Subcutaneous abdominal adipose tissue (tissue), 5 donors: ENCODE measurements around the gene PRSS38.
A peak's percentile ranks its signal among the peaks of the same experiment; 100 is the strongest.

Experiments
- H3K27ac ChIP-seq: one replicate; pipeline ENCODE4 v1.7.0; 2013; ENCODE audit warnings: low read depth, mild to moderate bottlenecking, inconsistent platforms, low read length, moderate library complexity
- H3K27me3 ChIP-seq, 5 donors: one replicate each; pipeline ENCODE4 v1.7.0; 2013; ENCODE audit warnings: low read length in 5 of 5, inconsistent platforms in 1 of 5; ENCODE audit not compliant: control insufficient read depth in 5 of 5, insufficient read depth in 4 of 5
- H3K36me3 ChIP-seq, 5 donors: one replicate each; pipeline ENCODE4 v1.7.0; 2013; ENCODE audit warnings: low read length in 5 of 5; ENCODE audit not compliant: control insufficient read depth in 5 of 5, insufficient read depth in 5 of 5
- H3K4me1 ChIP-seq, 5 donors: one replicate each; pipeline ENCODE4 v1.7.0; 2013; ENCODE audit warnings: low read length in 5 of 5, mild to moderate bottlenecking in 3 of 5, moderate library complexity in 1 of 5; ENCODE audit not compliant: control insufficient read depth in 5 of 5, insufficient read depth in 5 of 5
- H3K4me3 ChIP-seq, 5 donors: one replicate each; pipeline ENCODE4 v1.7.0; 2013; ENCODE audit warnings: low read length in 5 of 5, low read depth in 1 of 5
- H3K9ac ChIP-seq, 5 donors: one replicate each; pipeline ENCODE4 v1.7.0; 2013; ENCODE audit warnings: low read length in 5 of 5, mild to moderate bottlenecking in 4 of 5, moderate library complexity in 3 of 5
- H3K9me3 ChIP-seq, 5 donors: one replicate each; pipeline ENCODE4 v1.7.0; 2013; ENCODE audit warnings: low read length in 5 of 5; ENCODE audit not compliant: control insufficient read depth in 5 of 5
- donor health status: healthy.
- donor health status: healthy.
- donor health status: healthy.
- donor health status: healthy.
- donor health status: healthy.

The PRSS38 gene

DNA sequence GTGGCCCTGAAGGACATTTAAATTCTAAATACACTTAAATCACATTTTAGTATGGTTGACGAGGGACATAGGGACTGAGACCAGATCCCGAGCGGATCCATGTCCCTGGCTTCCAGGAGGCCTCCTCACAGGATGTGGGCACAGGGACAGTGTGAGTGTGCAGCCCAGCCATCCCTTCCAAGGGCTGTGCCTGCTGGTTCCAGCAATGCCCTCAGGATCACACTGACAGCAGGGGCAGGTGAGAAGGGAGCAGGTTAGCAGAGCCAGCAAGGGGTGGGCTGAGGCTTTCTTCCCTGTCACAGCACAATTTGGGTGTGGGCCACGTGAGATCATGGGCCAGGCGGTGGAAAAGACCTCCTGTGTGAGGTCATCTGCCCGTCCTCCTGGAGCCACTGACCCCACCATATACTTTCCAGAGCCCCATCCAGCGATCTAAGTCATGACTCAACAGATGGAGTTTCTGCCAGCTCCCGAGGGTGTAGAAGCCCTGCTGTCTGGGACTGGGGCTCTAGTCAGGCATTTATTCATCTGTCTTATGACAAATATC, 37.0 kb upstream of the PRSS38 start:
- peaks cover 0 to 60% (median 37%) of the 10 kb centered on the region in 5 donors for H3K36me3 ChIP-seq
- H3K27me3 ChIP-seq: no peaks in the 10 kb centered on the region
- no peak overlapping the region for H3K9ac ChIP-seq
- H3K9me3 ChIP-seq: no peaks in the 10 kb centered on the region
- no peak overlapping the region for H3K4me3 ChIP-seq
- H3K27ac ChIP-seq: no peak overlapping the region
- H3K4me1 ChIP-seq: peaks cover 0 to 11% (median 9%) of the 10 kb centered on the region in 5 donors

- Histone ChIP-seq H3K4me1 (peaks cover 0 to 11% (median 9%) of the 10 kb centered on the region in 5 donors), H3K36me3 (peaks cover 0 to 60% (median 33%) of the 10 kb centered on the region in 5 donors), H3K9me3 (no peaks in the 10 kb centered on the region), H3K27ac (no peak overlapping the region), H3K4me3 (no peak overlapping the region), H3K27me3 (no peaks in the 10 kb centered on the region), H3K9ac (no peak overlapping the region)
Observed at GRCh38 chr1:227779021-227779441, 36.4 kb upstream of the PRSS38 start.

DNA sequence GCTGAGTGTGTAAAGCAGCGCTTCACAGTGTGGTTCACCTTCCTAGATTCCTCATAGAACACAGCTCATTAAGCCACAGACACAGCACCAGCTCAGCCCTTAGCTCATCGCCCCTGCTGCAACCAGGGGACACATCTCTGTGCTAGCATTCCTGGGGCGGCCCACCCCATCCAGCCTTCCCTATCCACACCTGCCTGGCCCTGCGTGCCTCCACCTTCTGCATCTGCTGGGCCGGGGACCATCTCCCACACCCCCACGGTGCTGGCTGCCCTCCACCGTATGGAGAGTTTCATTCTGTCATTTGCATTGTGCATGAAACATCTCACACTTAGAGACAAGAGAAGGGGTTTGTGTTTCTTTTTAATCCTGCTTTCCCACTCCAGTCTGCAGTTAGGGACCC, 35.8 kb upstream of the PRSS38 start:
- Histone ChIP-seq H3K36me3 (peaks cover 0 to 57% (median 31%) of the 10 kb centered on the region in 5 donors), H3K27ac (no peak overlapping the region), H3K27me3 (no peaks in the 10 kb centered on the region)

DNA sequence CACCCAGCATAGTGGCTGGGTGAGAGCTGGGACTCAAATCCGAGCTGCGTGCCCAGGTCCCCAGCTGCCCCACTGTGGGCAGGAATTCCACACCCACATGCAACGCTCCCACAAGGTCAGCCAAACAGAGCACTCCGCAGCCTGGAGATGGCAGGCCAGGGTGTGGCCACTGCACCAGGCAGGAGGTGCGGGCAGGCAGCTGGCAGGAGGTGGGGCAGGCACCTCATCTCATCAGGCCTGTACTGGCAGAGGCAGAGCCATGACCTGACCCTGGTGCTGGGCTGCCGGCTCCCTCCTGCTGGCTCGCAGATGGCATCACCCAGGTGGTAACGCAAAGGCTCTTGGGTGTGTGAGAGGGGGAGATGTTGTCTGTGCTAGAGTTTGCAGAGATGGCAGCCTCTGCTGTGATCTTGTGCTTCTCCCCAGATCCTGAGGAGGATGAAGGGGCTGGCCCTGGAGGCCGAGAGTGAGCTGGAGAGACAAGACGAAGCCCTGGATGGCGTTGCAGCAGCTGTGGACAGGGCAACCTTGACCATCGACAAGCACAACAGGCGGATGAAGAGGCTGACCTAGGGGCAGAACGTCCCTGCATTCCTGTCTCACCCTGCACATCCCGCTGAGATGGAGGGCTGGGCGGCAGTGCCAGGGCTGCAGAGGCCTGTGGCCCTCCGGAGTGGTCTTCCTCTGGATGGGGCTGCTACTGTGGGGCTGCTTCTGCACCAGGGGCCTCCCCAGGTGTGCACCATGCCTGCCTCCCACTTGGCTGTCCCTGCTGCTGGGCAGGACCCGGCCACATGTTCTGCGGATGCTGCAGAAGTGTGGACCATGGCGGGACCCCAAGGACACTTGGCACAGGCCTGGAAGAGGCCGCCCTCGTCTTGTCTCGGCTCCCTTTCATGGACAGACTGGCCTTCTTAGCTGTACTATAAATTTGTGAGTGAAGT, 35.1 kb upstream of the PRSS38 start:
- H3K4me1 ChIP-seq: peaks cover 0 to 5% (median under 1%) of the 10 kb centered on the region in 5 donors
- no peaks in the 10 kb centered on the region for H3K9me3 ChIP-seq
- peaks cover 0 to 52% (median 29%) of the 10 kb centered on the region in 5 donors for H3K36me3 ChIP-seq
- no peak overlapping the region for H3K9ac ChIP-seq
- H3K27ac ChIP-seq: no peak overlapping the region
- H3K27me3 ChIP-seq: no peaks in the 10 kb centered on the region
- no peak overlapping the region for H3K4me3 ChIP-seq

More for the DNA sequence above, 35.8 kb upstream of the PRSS38 start:
- Histone ChIP-seq H3K4me1 (peaks cover 0 to 11% (median 8%) of the 10 kb centered on the region in 5 donors), H3K9me3 (no peaks in the 10 kb centered on the region), H3K4me3 (no peak overlapping the region), H3K9ac (no peak overlapping the region)

DNA sequence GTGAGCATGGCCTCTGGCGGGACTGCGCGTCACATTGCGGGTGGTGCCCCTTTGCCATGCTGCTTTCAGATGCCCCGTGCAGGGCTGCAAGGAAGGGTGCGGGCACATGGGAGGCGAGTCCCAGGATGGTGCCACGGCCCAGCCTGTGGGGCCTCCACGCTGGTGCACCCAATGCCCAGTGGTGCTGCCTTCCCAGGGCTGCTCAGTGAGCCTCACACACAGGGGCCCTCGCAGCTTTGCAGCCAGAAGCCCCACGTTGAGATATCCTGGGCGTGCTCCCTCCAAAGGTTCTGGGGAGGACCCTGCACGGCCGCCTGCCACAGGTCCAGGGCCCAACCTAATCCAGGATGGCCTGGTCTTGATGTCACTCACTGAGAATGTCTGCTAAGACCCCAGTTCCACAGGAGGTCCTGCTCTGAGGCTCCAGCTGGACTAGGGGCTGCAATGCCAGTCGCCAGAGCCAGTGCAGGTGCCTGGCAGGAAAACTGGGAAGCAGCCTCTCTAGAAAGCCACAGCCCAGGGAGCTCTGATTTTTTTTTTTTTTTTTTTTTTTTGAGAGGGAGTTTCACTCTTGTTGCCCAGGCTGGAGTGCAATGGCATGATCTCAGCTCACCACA, 34.1 kb upstream of the PRSS38 start:
- H3K36me3 ChIP-seq: peaks cover 0 to 41% (median 25%) of the 10 kb centered on the region in 5 donors
- H3K4me1 ChIP-seq: peaks cover 0 to 9% (median 4%) of the 10 kb centered on the region in 5 donors
- no peak overlapping the region for H3K27ac ChIP-seq
- H3K9me3 ChIP-seq: no peaks in the 10 kb centered on the region
- H3K4me3 ChIP-seq: no peak overlapping the region
- H3K9ac ChIP-seq: no peak overlapping the region
- peaks cover 0 to 9% (median 0%) of the 10 kb centered on the region in 5 donors for H3K27me3 ChIP-seq

GRCh38 chr1:227782226-227782625, 33.2 kb upstream of the PRSS38 start:
- no peaks in the 10 kb centered on the region for H3K9me3 ChIP-seq
- no peak overlapping the region for H3K9ac ChIP-seq
- peaks cover 1 to 17% (median 12%) of the 10 kb centered on the region in 5 donors for H3K4me1 ChIP-seq
- peaks cover 0 to 36% (median 22%) of the 10 kb centered on the region in 5 donors for H3K36me3 ChIP-seq
- H3K27me3 ChIP-seq: peaks cover 0 to 11% (median 0%) of the 10 kb centered on the region in 5 donors
- no peak overlapping the region for H3K27ac ChIP-seq
- H3K4me3 ChIP-seq: no peak overlapping the region

DNA sequence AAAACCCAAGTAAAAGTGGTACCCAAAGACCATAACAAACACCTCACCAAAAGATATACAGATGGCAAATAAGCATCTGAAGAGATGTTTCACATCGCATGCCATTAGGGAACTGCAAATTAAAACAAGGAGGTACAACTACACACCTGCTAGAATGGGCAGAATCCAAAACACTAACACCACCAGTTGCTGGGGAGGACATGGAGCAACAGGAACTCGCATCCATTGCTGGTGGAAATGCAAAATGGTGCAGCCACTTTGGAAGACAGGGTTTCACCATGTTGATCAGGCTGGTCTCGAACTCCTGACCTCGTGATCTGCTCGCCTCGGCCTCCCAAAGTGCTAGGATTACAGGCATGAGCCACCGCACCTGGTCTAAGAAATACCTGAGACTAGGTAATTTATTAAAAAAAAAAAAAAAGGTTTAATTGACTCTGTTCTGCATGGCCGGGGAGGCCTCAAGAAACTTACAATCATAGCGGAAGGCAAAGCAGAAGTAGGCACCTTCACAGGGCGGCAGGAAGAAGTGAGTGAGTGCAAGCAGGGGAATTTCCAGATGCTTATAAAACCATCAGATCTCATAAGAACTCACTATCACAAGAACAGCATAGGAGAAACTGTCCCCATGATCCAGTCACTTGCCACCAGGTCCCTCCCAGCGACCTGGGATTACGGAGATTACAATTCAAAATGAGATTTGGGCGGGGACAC, 30.2 kb upstream of the PRSS38 start:
- Histone ChIP-seq H3K9ac (no peak overlapping the region), H3K4me3 (no peak overlapping the region), H3K27me3 (peaks cover 0 to 11% (median 0%) of the 10 kb centered on the region in 5 donors), H3K9me3 (no peaks in the 10 kb centered on the region), H3K4me1 (peaks cover 3 to 28% (median 25%) of the 10 kb centered on the region in 5 donors), H3K36me3 (peaks cover 0 to 19% (median 15%) of the 10 kb centered on the region in 5 donors), H3K27ac (no peak overlapping the region)

GRCh38 chr1:227785805-227786671, 29.4 kb upstream of the PRSS38 start:
- peak overlapping the region in 1 of 5 donors; percentile 75 for H3K4me3 ChIP-seq
- no peak overlapping the region for H3K27ac ChIP-seq
- H3K36me3 ChIP-seq: peaks cover 0 to 11% (median 8%) of the 10 kb centered on the region in 5 donors
- no peaks in the 10 kb centered on the region for H3K9me3 ChIP-seq
- peak overlapping the region in 1 of 5 donors; percentile 85 for H3K9ac ChIP-seq
- H3K4me1 ChIP-seq: peaks cover 3 to 28% (median 25%) of the 10 kb centered on the region in 5 donors
- H3K27me3 ChIP-seq: peaks cover 0 to 11% (median 0%) of the 10 kb centered on the region in 5 donors
